ENCODE data around the gene PTPRG.

Gene PTPRG

DNA sequence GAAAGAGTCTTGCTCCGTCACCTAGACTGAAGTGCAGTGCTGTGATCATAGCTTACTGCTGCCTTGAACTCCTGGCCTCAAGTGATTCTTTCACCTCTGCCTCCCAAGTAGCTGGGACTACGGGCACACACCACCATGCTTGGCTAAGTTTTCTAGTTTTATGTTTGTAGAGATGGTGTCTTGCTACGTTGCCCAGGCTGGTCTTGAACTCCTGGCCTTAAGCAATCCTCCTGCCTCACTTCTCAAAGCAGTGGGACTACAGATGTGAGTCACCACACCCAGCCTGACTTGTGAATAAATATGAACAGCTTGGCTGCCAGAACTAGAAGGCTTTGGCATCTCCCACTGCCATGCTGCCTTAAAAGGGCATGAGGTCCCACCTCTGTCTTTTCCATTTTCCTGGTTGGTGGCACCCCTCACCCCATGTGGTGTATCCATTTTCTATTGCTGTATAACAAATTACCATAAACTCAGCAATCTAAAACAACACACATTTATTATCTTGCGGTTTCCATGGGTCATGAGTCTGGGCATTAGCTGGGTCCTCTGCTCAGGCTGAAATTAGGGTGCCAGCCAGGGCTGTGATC, 44.3 kb downstream of the PTPRG start:
- no peak for DNase-seq (ENCODE audit: low read depth)
- TF ChIP-seq, protein P1, sequence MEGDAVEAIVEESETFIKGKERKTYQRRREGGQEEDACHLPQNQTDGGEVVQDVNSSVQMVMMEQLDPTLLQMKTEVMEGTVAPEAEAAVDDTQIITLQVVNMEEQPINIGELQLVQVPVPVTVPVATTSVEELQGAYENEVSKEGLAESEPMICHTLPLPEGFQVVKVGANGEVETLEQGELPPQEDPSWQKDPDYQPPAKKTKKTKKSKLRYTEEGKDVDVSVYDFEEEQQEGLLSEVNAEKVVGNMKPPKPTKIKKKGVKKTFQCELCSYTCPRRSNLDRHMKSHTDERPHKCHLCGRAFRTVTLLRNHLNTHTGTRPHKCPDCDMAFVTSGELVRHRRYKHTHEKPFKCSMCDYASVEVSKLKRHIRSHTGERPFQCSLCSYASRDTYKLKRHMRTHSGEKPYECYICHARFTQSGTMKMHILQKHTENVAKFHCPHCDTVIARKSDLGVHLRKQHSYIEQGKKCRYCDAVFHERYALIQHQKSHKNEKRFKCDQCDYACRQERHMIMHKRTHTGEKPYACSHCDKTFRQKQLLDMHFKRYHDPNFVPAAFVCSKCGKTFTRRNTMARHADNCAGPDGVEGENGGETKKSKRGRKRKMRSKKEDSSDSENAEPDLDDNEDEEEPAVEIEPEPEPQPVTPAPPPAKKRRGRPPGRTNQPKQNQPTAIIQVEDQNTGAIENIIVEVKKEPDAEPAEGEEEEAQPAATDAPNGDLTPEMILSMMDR (IDR thresholded peaks at IDR 0.05; ENCODE audit: insufficient read depth, low read depth, low read length, missing control alignments): no peak
- no peak overlapping the region for H3K4me3 ChIP-seq (ENCODE audit: low read depth, low read length)

DNA sequence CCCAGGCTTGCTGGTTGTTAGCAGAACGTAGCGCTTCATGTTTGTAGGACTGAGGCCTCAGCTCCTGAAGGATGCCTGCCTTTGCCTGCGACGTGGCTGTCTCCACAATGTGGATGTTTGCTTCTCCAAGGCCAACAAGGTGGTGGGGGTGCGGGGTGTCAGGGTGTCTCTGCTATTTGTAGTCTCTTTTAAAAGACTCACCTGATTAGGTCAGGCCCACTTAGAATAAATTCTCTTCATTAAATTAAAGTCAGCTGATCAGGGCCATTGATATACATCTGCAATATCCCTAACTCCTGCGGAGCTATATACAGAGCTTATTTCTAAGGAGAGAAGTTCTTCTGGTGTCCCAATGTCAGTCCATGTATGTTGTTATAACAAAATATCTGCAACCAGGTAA, 44.8 kb downstream of the PTPRG start:
- DNase-seq (ENCODE audit: low read depth): no peak
- TF ChIP-seq, protein P1 (IDR thresholded peaks at IDR 0.05; ENCODE audit: insufficient read depth, low read depth, low read length, missing control alignments): no peak
- H3K4me3 ChIP-seq (ENCODE audit: low read depth, low read length): no peak overlapping the region

DNA sequence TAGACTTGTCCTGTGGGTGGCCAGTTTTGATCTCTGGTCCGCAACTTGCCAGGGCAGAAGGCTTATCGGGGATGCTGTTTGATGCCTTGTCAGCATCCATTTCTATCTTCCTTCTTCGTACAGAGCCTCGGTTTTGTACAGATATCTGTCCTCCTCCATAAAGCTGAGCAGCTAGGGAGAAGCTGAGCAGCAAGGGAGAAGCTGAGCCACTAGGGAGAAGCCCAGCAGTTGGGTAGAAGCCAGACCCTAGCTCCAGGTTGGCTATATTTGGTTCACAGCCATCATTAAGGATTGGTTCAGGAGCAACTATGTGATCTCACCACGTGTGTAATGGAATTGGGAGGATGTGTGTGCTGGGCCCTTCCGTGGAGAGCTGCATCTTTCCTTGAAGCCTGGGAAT, 46.7 kb downstream of the PTPRG start:
- DNase-seq (ENCODE audit: low read depth): no peak
- TF ChIP-seq, protein P1 (IDR thresholded peaks at IDR 0.05; ENCODE audit: insufficient read depth, low read depth, low read length, missing control alignments): no peak
- H3K4me3 ChIP-seq (ENCODE audit: low read depth, low read length): no peak overlapping the region

DNA sequence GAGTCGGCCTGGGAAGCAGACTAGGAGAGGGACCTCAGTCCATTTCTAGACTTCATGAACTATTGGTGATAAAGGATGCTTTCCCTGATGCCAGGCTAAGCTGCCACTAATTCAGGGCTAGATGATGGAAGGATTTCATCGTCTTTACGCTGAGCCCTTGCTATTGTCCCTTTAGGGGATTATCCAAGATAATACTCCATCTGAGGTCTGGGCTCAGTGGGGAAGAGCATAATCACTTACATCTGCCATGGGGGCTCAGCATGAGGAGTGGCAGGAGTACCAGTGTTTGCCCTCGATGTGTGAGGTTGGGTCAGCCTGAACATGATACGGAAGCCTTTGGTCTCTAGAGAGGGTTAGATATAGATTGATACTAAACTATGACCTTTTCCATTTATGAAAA, 47.3 kb downstream of the PTPRG start:
- H3K4me3 ChIP-seq (ENCODE audit: low read depth, low read length): no peak overlapping the region

DNA sequence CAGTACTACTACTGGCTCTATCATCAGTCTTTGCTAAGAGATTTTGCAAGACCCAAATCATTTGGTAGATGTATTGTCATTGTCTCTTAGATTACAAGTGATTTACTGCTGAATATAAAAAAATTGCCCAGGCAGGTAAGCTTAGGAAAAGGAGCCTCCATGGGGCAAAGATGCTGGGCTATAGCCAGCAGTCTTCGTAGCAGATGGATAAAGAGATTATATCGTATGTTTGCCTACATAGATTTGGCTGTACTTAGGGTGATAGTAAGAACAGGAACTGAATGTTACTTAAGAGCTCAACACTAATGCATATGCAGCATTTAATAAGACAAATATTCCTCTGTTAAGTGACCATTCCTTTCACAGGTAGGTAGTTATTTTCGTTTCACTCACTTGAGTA, 48.9 kb downstream of the PTPRG start:
- H3K4me3 ChIP-seq (ENCODE audit: low read depth, low read length): no peak overlapping the region
- TF ChIP-seq, protein P1 (IDR thresholded peaks at IDR 0.05; ENCODE audit: insufficient read depth, low read depth, low read length, missing control alignments): no peak
- no peak for DNase-seq (ENCODE audit: low read depth)

More for the DNA sequence above, 47.3 kb downstream of the PTPRG start:
- TF ChIP-seq, protein P1 (IDR thresholded peaks at IDR 0.05; ENCODE audit: insufficient read depth, low read depth, low read length, missing control alignments): no peak
- no peak for DNase-seq (ENCODE audit: low read depth)

DNA sequence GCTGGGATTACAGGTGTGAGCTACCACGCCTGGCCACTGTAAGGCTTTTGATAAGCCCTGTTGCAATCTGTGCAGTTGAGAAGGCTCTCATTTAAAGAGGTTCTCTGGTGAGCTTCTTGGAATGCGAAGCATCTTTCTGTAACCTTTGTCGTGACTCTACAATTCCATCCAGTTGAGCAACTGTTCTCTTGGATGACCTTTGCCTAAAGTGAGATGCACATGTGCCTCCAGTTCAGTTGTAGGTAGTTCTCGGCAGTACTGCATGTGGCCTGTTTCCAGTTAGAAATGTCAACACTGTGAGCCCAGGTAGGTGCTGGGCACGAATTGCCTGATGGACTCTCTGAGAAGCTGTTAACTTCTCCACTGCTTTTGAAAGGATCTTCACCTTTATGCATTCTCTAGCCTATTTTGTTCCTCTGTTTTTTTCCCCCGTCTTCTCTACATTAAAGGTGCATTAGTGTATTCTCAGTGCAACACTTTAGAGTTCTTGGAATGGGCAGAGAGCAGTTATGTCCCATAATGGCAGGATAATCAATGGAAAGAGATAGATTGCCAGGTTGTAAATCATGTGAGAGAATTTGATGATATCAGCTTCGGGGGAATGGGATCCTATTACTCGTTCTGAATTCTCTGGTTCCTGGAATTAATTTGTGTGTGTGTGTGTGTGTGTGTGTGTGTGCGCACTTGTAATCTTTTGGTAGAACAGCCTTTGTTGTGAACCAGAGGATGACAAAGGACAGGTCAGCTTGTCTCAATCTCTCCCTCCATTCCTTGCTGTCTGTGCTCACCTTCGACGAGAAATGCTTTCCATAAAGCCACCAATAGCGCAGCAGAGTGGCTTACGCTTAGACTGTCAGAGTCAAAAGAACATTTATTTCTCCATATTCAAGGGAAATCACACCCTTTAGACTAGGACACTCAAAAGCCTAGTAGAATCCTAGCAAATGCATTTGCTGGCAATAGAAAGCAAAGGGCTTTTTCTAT, 51.1 kb downstream of the PTPRG start:
- no peak for DNase-seq (ENCODE audit: low read depth)
- H3K4me3 ChIP-seq (ENCODE audit: low read depth, low read length): no peak overlapping the region
- TF ChIP-seq, protein P1 (IDR thresholded peaks at IDR 0.05; ENCODE audit: insufficient read depth, low read depth, low read length, missing control alignments): no peak

Measured in GM12865 (cell line).